Gastrocnemius medialis (tissue), 4 donors: ENCODE results near the gene PODN.

Source experiments
- CTCF ChIP-seq, 5 experiments: fragments of 450-650 bp in 3 of 5; fragments of 200-600 bp in 2 of 5; sonication (generic) in 2 of 5; IDR thresholded peaks in 4 of 5; conservative IDR thresholded peaks in 1 of 5; 1 replicate in 4 of 5; 2 replicates in 1 of 5; pipeline ENCODE4 v1.5.1; 2016 to 2019; ENCODE audit warnings: antibody characterized with exemption in 5 of 5, mild to moderate bottlenecking in 3 of 5, moderate library complexity in 3 of 5
- POLR2A ChIP-seq, 2 donors: fragments of 450-650 bp; IDR thresholded peaks; one replicate each; pipeline ENCODE4 v1.6.1; 2017; ENCODE audit warnings: antibody characterized with exemption in 2 of 2, mild to moderate bottlenecking in 2 of 2, moderate library complexity in 2 of 2

GRCh38 chr1:53116933-53117600, 55.1 kb downstream of the PODN start:
- TF ChIP-seq CTCF (IDR thresholded peaks at IDR 0.05 in 4 of 5, conservative IDR thresholded peaks at IDR 0.05 in 1 of 5) (no peak), POLR2A (IDR thresholded peaks at IDR 0.05) (no peak)
